ENCODE measurements around the gene RPA3. TPM values are rescaled to one million over a fixed set of nuclear protein-coding genes. Genes with fewer than 3 reads are reported as not detected.

RPA3 gene
- total RNA-seq, 8 experiments from 2014 or later: 17.2 to 49.7 (median 30.8) TPM

DNA sequence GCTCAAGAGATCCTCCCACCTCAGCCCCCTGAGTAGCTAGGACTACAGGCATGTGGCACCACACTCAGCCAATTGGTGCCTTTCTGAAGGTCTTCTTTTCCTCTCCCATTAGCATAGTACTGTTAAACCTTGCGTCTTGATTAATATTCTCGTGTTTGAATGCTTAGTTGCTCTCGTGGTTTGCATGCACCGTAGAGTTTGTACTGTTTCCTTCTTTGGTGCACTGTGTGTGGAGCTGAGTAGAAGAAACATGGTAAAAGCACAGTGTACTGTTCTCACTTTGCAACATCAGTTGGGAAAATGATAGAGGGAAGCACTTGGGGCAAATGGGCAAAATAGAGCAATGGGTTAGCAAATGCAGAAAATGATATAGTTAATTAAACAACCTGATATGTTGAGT is 27.6 kb upstream of the RPA3 start:
- no peak for ATAC-seq (replicated peaks in 6 of 8)
- in situ Hi-C loops (cut with MboI; ENCODE audit: low pct_unique_long_range_greater_than_20kb in 2 of 9, low sequenced_read_pairs in 9 of 9, unreplicated experiment in 9 of 9): no loop called here
- Histone ChIP-seq H3K27ac (no peak overlapping the region), H3K4me1 (replicated peaks in 1 of 2) (peaks cover 0 to 6% of the 10 kb centered on the region in 2 donors), H3K4me3 (no peak overlapping the region)
- WGBS, 10 experiments: 60 to 100% (median 84%) methylated on average over 2 to 4 of the region's 4 CpGs; no CpG with 5 or more reads in 3 of the 10 experiments

DNA sequence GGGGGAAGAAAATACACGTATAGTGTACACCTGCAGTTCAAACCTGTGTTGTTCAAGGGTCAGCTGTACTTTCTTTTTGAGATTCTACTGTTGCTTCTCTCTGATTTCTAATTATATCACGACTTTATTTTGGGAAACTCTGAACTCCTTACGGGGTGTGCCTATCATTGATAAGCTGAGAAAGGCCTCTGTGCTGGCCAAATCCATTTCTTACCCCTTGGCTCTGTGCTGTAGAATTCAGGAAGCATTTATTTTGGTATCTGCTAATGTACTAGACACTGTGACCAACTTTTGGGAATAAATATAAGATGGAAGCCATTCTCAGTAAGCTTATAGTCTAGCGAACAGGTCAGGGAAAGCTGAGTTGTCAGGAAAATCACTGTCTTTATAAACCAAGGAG is 26.9 kb upstream of the RPA3 start:
- in situ Hi-C loops (cut with MboI; ENCODE audit: low pct_unique_long_range_greater_than_20kb in 2 of 9, low sequenced_read_pairs in 9 of 9, unreplicated experiment in 9 of 9): no loop called here
- H3K27ac ChIP-seq: no peak overlapping the region
- WGBS, 10 experiments: 62 to 100% (median 89%) methylated on average over 1 to 4 of the region's 4 CpGs
- H3K4me1 ChIP-seq (replicated peaks in 1 of 2): peaks cover 0 to 6% of the 10 kb centered on the region in 2 donors
- ATAC-seq (replicated peaks in 6 of 8): no peak
- H3K4me3 ChIP-seq: no peak overlapping the region

DNA sequence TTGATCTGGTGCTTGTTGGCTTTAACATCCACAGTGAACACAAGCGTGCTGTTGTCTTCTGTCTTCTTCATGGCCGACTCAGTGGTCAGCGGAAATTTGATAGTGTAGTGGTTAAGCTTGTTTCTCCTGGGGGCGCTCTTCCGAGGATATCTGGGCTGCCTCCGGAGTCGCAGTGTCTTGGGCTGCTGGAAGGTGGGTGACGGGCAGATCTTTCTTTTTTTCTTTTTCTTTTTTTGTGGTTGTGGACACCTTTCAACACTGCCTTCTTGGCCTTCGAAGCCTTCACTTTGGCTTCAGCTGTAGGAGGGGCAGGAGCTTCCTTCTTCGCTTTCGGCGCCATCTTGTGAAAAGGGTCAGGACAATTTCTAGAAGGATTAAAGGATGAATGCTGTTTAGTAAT is 23.8 kb upstream of the RPA3 start:
- no peak overlapping the region for H3K4me3 ChIP-seq
- no peak overlapping the region for H3K27ac ChIP-seq
- 83 to 100% (median 97%) methylated on average over 1 to 12 of the region's 12 CpGs; no CpG with 5 or more reads in 1 of the 10 experiments for WGBS, 10 experiments
- no peak for ATAC-seq (replicated peaks in 6 of 8)
- no peaks in the 10 kb centered on the region for H3K4me1 ChIP-seq (replicated peaks in 1 of 2)
- in situ Hi-C loops (cut with MboI; ENCODE audit: low pct_unique_long_range_greater_than_20kb in 2 of 9, low sequenced_read_pairs in 9 of 9, unreplicated experiment in 9 of 9): no loop called here

DNA sequence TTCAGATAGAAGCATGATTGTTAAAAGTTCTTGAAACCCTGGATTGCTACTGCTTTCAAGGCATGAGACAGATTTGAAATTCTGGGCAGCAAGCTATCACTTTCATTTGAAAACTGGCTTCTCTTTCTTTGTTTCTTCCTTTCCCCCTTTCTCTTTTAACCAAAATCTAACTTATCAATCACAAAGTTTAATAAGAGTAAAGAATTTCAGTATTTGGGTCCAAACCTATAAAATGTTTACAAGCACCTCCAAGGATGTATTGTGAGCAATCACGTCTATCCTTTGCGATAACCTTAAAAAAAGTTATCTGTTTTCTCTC is 21.6 kb upstream of the RPA3 start:
- 85 to 100% (median 100%) methylated on average over 2 of the region's 2 CpGs; no CpG with 5 or more reads in 1 of the 10 experiments for WGBS, 10 experiments
- ATAC-seq (replicated peaks in 6 of 8): no peak
- H3K27ac ChIP-seq: no peak overlapping the region
- H3K4me1 ChIP-seq (replicated peaks in 1 of 2): peaks cover 0 to 5% of the 10 kb centered on the region in 2 donors
- in situ Hi-C loops (cut with MboI; ENCODE audit: low pct_unique_long_range_greater_than_20kb in 2 of 9, low sequenced_read_pairs in 9 of 9, unreplicated experiment in 9 of 9): no loop called here
- H3K4me3 ChIP-seq: no peak overlapping the region

DNA sequence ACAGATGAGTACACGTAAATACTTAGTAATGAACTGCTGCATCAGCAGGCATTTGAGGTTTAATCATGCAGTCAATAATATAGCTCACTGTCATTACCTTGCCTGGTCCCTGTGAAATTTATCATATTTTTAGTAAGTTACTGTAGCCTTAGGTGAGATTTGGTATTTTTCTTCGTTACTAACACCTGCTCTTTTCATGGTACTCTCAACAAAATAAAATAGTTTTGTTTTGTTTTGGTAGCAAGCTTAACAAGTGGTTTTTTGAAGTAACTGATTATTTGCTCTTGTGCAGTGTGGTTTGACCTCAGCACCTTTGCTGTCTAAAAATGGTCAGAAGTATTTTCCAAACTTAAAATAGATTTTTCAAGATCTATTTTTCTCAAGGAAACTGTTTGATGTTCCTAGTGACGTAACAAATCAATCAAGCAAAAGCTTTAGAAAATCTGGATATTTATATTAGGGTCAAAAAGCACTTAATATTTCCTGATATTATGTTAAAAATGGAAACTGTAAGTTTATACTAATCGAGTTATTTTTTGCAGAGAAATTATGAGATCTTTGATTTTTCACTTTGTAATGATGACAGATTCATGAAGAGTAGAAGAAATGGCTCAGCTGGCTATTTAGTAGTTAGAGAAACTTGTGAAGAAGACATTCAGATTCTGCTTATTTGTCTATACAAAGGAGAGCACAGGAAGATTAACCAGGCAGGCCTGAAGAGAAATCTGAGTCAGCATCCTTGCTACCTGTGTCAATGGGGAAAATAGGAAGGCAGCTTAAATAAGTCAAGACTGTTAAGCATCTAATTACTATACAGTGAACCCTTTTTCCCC is 21.0 kb upstream of the RPA3 start:
- ATAC-seq (replicated peaks in 6 of 8): no peak
- H3K27ac ChIP-seq: no peak overlapping the region
- peaks cover 0 to 5% of the 10 kb centered on the region in 2 donors for H3K4me1 ChIP-seq (replicated peaks in 1 of 2)
- H3K4me3 ChIP-seq: no peak overlapping the region
- in situ Hi-C loops (cut with MboI; ENCODE audit: low pct_unique_long_range_greater_than_20kb in 2 of 9, low sequenced_read_pairs in 9 of 9, unreplicated experiment in 9 of 9): no loop called here
- 64 to 100% (median 85%) methylated on average over 1 to 4 of the region's 4 CpGs for whole genome bisulfite sequencing, 10 experiments

DNA sequence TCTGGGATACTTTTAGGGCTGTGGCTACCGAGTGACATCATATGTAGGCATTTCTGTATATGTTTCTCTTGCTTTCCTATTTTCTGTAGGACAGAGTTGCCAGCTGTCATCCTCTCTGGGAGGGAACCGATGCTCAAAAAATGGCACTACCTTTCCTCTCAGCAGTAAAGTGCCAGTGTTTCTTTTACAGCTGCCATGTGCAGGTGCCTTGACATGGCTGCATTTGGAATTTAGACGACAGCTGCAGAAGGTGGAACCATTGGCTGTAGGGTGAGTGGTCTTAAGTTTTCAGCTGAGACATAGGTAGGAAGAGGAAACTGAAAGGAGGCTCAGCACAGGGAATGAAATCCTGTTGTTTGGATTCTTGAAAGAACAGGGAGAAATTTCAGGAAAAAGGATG is 20.2 kb upstream of the RPA3 start:
- in situ Hi-C loops (cut with MboI; ENCODE audit: low pct_unique_long_range_greater_than_20kb in 2 of 9, low sequenced_read_pairs in 9 of 9, unreplicated experiment in 9 of 9): no loop called here
- Histone ChIP-seq H3K4me1 (replicated peaks in 1 of 2) (peaks cover 0 to 5% of the 10 kb centered on the region in 2 donors), H3K4me3 (no peak overlapping the region), H3K27ac (no peak overlapping the region)
- 71 to 100% (median 81%) methylated on average over 1 to 3 of the region's 3 CpGs; no CpG with 5 or more reads in 1 of the 10 experiments for WGBS, 10 experiments
- no peak for ATAC-seq (replicated peaks in 6 of 8)

DNA sequence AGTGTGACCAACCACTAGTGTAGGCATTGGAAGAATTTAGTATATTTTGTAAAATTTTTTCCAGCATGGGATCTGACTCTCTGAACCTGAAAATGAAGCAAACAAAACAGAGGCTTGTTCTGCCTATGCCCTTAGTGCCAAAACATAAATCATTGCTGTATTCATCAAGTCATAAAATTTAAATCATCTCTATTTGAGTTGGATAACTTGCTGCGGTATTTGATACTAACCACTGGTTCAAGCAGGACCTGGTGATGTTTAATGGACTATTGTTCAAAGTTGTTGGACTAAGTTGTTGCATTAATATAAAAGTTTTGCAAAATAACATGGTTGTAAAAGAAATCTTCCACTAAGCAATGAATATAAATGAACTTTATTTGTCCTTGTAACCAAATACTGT is 19.8 kb upstream of the RPA3 start:
- no peak overlapping the region for H3K27ac ChIP-seq
- ATAC-seq (replicated peaks in 6 of 8): no peak
- 40 to 100% (median 67%) methylated on average over 1 of the region's 1 CpG; no CpG with 5 or more reads in 1 of the 10 experiments for WGBS, 10 experiments

DNA sequence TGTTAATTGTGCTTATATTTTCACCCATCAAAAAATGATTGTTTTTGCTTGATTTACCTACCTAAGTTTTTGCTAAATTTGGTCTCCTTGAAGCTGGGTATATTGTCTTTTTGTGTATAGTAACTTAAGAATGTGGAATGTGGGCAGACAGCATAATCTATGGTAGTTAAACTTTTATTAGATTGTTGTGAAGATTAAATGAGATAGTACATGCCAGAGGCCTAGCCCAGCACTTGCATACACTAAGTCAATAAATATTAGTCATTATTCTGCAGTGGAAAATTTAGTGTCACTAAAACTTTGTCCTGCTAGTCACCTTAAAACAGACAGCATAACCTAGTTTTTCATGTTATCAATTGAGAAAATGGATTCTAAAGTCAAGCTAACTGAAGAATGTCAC is 19.3 kb upstream of the RPA3 start:
- no peak overlapping the region for H3K4me3 ChIP-seq
- H3K27ac ChIP-seq: no peak overlapping the region
- in situ Hi-C loops (cut with MboI; ENCODE audit: low pct_unique_long_range_greater_than_20kb in 2 of 9, low sequenced_read_pairs in 9 of 9, unreplicated experiment in 9 of 9): no loop called here
- ATAC-seq (replicated peaks in 6 of 8): no peak
- H3K4me1 ChIP-seq (replicated peaks in 1 of 2): peaks cover 0 to 5% of the 10 kb centered on the region in 2 donors

More for the DNA sequence above, 19.8 kb upstream of the RPA3 start:
- Histone ChIP-seq H3K4me1 (replicated peaks in 1 of 2) (peaks cover 0 to 5% of the 10 kb centered on the region in 2 donors), H3K4me3 (no peak overlapping the region)
- in situ Hi-C loops (cut with MboI; ENCODE audit: low pct_unique_long_range_greater_than_20kb in 2 of 9, low sequenced_read_pairs in 9 of 9, unreplicated experiment in 9 of 9): no loop called here

DNA sequence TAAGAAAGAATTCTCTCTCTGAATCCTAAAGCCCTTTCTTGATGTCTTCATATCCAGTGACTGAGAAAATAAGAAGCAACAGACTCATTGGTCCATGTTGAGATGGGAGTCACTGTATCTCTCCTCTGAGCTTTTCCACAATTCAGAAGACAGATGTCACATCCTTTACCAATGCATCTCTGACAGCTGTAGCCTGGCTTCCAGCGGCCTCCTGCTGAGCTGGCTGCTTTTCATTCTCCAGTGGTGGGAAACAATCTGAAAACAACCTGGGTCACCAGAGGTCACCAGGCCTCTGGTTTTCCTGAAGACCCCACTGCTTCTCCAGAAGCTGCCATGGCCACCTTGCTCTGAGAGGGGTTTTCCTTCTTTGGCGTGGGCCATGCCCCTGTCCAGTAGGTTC is 18.3 kb upstream of the RPA3 start:
- H3K4me3 ChIP-seq: no peak overlapping the region
- in situ Hi-C loops (cut with MboI; ENCODE audit: low pct_unique_long_range_greater_than_20kb in 2 of 9, low sequenced_read_pairs in 9 of 9, unreplicated experiment in 9 of 9): no loop called here
- peaks cover 0 to 5% of the 10 kb centered on the region in 2 donors for H3K4me1 ChIP-seq (replicated peaks in 1 of 2)
- WGBS, 10 experiments: 38 to 100% (median 51%) methylated on average over 1 to 2 of the region's 2 CpGs; no CpG with 5 or more reads in 4 of the 10 experiments
- no peak overlapping the region for H3K27ac ChIP-seq
- ATAC-seq (replicated peaks in 6 of 8): no peak

DNA sequence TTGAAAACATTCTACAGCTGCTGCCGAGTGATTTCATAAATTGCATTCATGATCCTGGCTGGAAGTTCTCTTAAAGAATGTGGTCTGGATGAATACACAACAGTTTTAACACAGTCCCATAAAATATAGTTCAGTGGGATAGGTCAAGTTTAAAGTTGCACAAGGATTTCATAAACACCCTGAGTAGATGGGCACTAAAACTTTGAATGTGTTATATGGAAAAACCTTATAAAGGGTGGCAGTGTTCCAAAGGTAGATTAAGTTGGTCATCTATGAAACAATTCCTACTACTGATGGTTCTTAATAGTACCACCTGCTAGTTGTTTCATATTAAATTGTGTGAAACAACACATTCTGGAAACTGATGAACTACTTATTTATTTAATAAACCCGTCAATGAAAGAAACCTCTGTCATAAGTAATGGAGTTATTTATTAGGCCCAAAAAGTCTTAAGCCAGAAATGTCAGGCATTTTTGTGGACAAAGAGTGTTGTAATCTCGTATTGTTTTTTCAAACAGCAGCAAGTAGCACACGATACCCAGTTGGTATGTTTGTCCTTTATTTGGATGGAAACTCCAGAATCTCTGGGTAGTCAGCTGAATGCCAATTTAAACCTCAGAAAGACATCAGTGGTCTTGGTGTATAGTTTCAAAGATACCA is 14.3 kb upstream of the RPA3 start:
- H3K4me3 ChIP-seq: no peak overlapping the region
- no peak for ATAC-seq (replicated peaks in 6 of 8)
- peaks cover 0 to 5% of the 10 kb centered on the region in 2 donors for H3K4me1 ChIP-seq (replicated peaks in 1 of 2)
- H3K27ac ChIP-seq: no peak overlapping the region
- 27 to 100% (median 74%) methylated on average over 1 to 4 of the region's 4 CpGs for WGBS, 10 experiments
- in situ Hi-C loops (cut with MboI; ENCODE audit: low pct_unique_long_range_greater_than_20kb in 2 of 9, low sequenced_read_pairs in 9 of 9, unreplicated experiment in 9 of 9): no loop called here

DNA sequence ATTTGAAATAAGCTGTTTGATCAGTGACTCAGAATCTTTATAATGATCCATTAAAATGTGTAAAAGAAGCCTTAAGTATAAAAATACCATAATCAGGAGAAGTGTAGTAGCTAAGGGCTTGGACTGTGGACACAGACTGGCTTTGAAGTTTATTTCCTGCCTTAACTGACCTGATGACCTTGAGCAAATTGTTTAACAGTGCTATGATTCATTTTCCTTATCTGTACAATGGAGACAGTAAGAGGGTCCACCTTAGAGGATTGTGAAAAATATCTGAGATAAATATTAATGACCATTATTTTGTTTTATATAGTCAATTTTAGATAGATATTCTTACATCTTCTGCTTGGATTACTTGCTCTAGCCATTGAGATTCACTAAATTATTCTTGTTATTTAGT is 13.3 kb upstream of the RPA3 start:
- Histone ChIP-seq H3K27ac (no peak overlapping the region), H3K4me3 (no peak overlapping the region), H3K4me1 (replicated peaks in 1 of 2) (peaks cover 0 to 4% of the 10 kb centered on the region in 2 donors)
- in situ Hi-C loops (cut with MboI; ENCODE audit: low pct_unique_long_range_greater_than_20kb in 2 of 9, low sequenced_read_pairs in 9 of 9, unreplicated experiment in 9 of 9): no loop called here
- no peak for ATAC-seq (replicated peaks in 6 of 8)

DNA sequence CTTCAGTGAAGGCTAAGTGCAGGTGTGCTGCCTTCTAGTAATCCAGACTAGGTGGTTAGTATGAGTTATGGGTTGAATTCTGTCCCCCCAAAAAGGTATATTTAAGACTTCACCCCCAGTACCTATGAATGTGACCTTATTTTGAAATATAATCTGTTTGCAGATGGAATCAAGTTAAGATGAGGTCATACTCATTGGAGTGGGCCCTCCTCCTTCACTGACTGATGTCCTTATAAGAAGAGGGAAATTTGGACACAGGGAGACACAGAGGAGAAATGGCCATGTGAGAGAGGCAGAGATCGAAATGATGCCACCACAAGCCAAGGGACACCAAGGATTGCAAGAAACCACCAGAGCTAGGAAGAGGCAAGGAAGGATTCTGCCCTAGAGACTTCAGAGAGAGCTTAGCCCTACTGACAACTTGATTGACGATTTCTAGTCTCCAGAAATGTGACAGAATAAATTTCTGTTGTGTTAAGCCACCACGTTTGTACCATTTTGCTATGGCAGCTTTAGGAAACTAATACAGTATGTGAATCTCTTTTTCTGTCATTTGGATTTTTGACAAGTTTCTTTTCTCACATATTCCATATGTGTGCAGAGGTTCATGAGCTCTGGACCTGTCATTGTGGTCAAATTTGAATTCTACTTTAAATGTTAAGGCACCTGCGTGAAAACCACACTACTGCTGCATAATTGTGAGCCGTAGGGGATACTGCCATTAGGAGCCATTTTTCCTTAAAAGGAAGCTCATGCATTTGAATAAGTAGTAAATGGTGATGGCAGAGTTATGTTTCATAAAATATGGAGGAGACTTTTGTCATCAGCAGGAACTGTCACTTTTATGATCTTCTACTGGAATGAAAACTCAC is 2.6 kb upstream of the RPA3 start:
- no peak overlapping the region for H3K27ac ChIP-seq
- WGBS, 10 experiments: 60 to 100% (median 89%) methylated on average over 2 to 5 of the region's 5 CpGs; no CpG with 5 or more reads in 1 of the 10 experiments

DNA sequence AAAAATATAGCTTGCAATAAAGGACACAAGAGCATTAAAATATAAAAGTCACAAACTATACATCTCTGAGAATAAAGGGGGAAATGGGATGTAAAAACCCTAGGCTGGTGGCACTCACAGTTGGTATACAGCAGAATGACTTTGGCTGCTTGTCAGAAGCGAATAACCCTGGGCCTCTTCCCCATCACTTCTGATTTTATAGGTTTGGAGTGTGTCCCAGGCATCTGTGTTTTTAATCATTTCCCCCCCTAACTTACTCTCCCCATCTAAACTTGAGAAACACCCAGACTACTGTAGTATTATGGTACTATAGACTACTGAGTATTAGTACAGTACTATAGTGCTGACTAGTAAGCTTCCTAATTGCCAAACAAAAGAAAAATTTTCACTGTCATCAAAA is 1.8 kb upstream of the RPA3 start:
- H3K4me3 ChIP-seq: no peak overlapping the region
- in situ Hi-C loops (cut with MboI; ENCODE audit: low pct_unique_long_range_greater_than_20kb in 2 of 9, low sequenced_read_pairs in 9 of 9, unreplicated experiment in 9 of 9): no loop called here

More for the DNA sequence above, 2.6 kb upstream of the RPA3 start:
- Histone ChIP-seq H3K4me3 (no peak overlapping the region), H3K4me1 (replicated peaks in 1 of 2) (peaks cover 8 to 9% of the 10 kb centered on the region in 2 donors)
- ATAC-seq (replicated peaks in 6 of 8): no peak
- in situ Hi-C loops (cut with MboI; ENCODE audit: low pct_unique_long_range_greater_than_20kb in 2 of 9, low sequenced_read_pairs in 9 of 9, unreplicated experiment in 9 of 9): no loop called here

More for the DNA sequence above, 1.8 kb upstream of the RPA3 start:
- Histone ChIP-seq H3K27ac (no peak overlapping the region), H3K4me1 (replicated peaks in 1 of 2) (peaks cover 8 to 9% of the 10 kb centered on the region in 2 donors)
- 100% methylated on average over 1 of the region's 1 CpG; no CpG with 5 or more reads in 8 of the 10 experiments for WGBS, 10 experiments
- ATAC-seq (replicated peaks in 6 of 8): no peak
